Smooth muscle cell (in vitro differentiated cells): Measurements from ENCODE around the gene TBC1D14. TPM values are rescaled to one million over a fixed set of nuclear protein-coding genes. Genes with fewer than 3 reads are reported as not detected.

Experiments
- DNase-seq: peaks from one replicate; lab custom pipeline; 2025; ENCODE audit not compliant: unreplicated experiment; lab: John Stamatoyannopoulos, UW
- H2AFZ ChIP-seq: fragments of 200-600 bp; sonication (generic); 2 replicates; pipeline ENCODE4 v1.6.0; 2016; ENCODE audit warnings: antibody characterized with exemption, low read depth, mild to moderate bottlenecking
- H3F3A ChIP-seq: fragments of 200-600 bp; sonication (generic); 2 replicates; pipeline ENCODE4 v1.6.0; 2017; ENCODE audit warnings: antibody characterized with exemption, low read depth
- H3K27ac ChIP-seq: fragments of 200-600 bp; sonication (generic); 2 replicates; pipeline ENCODE4 v1.5.1; 2016; ENCODE audit warnings: low read depth, mild to moderate bottlenecking
- H3K27me3 ChIP-seq: fragments of 200-600 bp; sonication (generic); 2 replicates; pipeline ENCODE4 v1.6.1; 2016; ENCODE audit warnings: low read depth, mild to moderate bottlenecking
- H3K36me3 ChIP-seq: fragments of 200-600 bp; sonication (generic); 2 replicates; pipeline ENCODE4 v1.5.1; 2016; ENCODE audit warnings: low read depth
- H3K4me1 ChIP-seq: fragments of 200-600 bp; sonication (generic); 2 replicates; pipeline ENCODE4 v1.5.1; 2016; ENCODE audit warnings: low read depth
- H3K4me2 ChIP-seq: fragments of 200-600 bp; sonication (generic); 2 replicates; pipeline ENCODE4 v1.6.0; 2016; ENCODE audit warnings: mild to moderate bottlenecking
- H3K4me3 ChIP-seq: fragments of 200-600 bp; sonication (generic); 2 replicates; pipeline ENCODE4 v1.5.1; 2016; ENCODE audit warnings: mild to moderate bottlenecking
- H3K79me2 ChIP-seq: fragments of 200-600 bp; sonication (generic); 2 replicates; pipeline ENCODE4 v1.6.0; 2016; ENCODE audit warnings: low read depth, mild to moderate bottlenecking
- H3K9ac ChIP-seq: fragments of 200-600 bp; sonication (generic); 2 replicates; pipeline ENCODE4 v1.6.0; 2016; ENCODE audit warnings: low read depth
- H3K9me3 ChIP-seq: fragments of 200-600 bp; sonication (generic); replicated peaks from 2 replicates; pipeline ENCODE4 v1.5.1; 2016; ENCODE audit warnings: low read depth
- H4K20me1 ChIP-seq: fragments of 200-600 bp; sonication (generic); 2 replicates; pipeline ENCODE4 v1.6.0; 2016; ENCODE audit warnings: low read depth
- WGBS: methylation state at CpG from one replicate; pipeline ENCODE4 v1.1.7; 2016; ENCODE audit warnings: low lambda C conversion rate; 5-methylcytosine and 5-hydroxymethylcytosine counted together
- polyA plus RNA-seq: library from polyadenylated mRNA; unstranded; fragments of >200 nt; fragmentation: Nextera tagmentation; extraction: Ambion mirVana; gene quantifications from 2 replicates; pipeline ENCODE4 v1.2.1, GENCODE V29; 2016
- total RNA-seq: library from RNA; depleted of rRNA; stranded (reverse); fragments of >200 nt; gene quantifications from 2 replicates; pipeline ENCODE4 v1.2.3, GENCODE V29; 2014
- TF ChIP-seq, protein P1 (sequence below): fragments of 200-600 bp; sonication (generic); IDR thresholded peaks from 2 replicates; pipeline ENCODE4 v1.5.1; 2017; ENCODE audit warnings: borderline replicate concordance, mild to moderate bottlenecking, antibody characterized with exemption; ENCODE audit not compliant: insufficient read depth, poor library complexity, severe bottlenecking

TBC1D14 gene
- total and polyA plus RNA-seq, 2 experiments from 2014 or later: 13.0 to 24.4 TPM

DNA sequence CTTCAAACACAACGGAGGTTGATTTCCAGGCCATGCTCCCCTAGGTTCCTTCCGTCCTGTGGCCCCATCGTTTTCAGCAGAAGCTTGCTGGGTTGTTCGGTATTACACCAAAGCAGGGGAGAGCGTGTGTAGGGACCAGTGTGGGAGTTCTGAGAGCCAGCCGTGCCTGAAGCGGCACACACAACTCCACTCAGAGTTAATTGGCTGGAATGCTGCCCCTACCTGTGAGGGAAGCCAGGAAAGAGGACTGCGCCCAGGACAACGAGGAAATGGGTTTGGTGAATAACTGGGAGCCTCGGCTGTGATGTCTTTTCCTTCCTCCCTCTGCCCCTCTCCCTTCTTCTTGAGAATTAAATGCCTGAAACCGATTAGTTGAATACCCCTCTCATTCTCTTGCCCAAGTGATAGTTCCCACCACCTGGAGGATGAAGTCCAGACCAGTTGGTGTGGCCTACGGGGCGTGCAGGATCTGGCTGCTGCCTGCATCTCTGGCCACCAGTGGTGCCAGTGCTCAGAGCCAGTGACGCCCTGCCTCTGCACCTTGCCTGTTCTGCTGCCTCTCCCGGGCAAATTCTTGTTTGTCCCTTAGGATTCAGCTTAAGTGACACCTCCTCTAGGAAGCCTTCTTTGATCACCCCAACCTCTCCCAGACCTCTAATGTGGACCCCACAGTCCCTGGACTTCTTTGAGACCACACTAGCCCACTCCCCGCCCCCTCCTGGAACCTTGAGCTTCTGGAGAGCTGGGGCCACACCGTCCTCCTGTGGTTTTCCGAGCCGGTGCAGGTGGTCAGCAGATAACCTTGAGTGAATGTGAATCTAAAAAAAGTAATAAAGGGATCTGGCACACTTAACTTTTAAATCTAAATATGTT is 33.6 kb downstream of the TBC1D14 start:
- Histone ChIP-seq H3F3A (peaks cover 22% of the 10 kb centered on the region), H2AFZ (no peak overlapping the region), H3K27ac (peak overlapping the region; percentile 95), H3K79me2 (peaks cover 3% of the 10 kb centered on the region), H3K9me3 (no peaks in the 10 kb centered on the region), H3K4me2 (peak overlapping the region; percentile 84), H3K4me1 (peaks cover 31% of the 10 kb centered on the region), H4K20me1 (no peaks in the 10 kb centered on the region), H3K36me3 (no peaks in the 10 kb centered on the region), H3K4me3 (no peak overlapping the region), H3K27me3 (no peaks in the 10 kb centered on the region), H3K9ac (no peak overlapping the region)
- DNase-seq: no peak
- WGBS: 48% methylated on average over 19 of the region's 19 CpGs
- TF ChIP-seq, protein P1, sequence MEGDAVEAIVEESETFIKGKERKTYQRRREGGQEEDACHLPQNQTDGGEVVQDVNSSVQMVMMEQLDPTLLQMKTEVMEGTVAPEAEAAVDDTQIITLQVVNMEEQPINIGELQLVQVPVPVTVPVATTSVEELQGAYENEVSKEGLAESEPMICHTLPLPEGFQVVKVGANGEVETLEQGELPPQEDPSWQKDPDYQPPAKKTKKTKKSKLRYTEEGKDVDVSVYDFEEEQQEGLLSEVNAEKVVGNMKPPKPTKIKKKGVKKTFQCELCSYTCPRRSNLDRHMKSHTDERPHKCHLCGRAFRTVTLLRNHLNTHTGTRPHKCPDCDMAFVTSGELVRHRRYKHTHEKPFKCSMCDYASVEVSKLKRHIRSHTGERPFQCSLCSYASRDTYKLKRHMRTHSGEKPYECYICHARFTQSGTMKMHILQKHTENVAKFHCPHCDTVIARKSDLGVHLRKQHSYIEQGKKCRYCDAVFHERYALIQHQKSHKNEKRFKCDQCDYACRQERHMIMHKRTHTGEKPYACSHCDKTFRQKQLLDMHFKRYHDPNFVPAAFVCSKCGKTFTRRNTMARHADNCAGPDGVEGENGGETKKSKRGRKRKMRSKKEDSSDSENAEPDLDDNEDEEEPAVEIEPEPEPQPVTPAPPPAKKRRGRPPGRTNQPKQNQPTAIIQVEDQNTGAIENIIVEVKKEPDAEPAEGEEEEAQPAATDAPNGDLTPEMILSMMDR: no peak

DNA sequence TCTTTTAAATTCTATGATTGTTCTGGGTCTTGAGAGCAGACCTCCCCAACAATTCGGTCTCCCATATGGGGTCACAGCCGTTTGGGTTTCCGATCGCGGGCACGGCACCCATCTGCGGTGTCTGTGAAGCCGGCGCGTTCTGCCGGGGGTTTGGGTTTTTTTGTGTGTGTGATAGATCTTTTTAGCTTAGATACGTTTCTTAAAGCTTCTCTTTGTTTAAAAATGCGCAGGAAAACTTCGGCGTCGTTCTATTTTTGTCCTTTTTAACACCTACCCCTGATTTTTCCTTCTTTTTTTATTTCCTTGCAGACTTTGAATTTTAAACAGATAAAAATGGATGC is 34.2 kb downstream of the TBC1D14 start:
- Histone ChIP-seq H3K27me3 (no peaks in the 10 kb centered on the region), H3K79me2 (peaks cover 3% of the 10 kb centered on the region), H3K4me2 (peak overlapping the region; percentile 84), H3F3A (peaks cover 22% of the 10 kb centered on the region), H2AFZ (no peak overlapping the region), H3K27ac (peak overlapping the region; percentile 95), H3K4me1 (peaks cover 31% of the 10 kb centered on the region), H3K4me3 (no peak overlapping the region), H3K9ac (no peak overlapping the region), H3K36me3 (no peaks in the 10 kb centered on the region), H3K9me3 (no peaks in the 10 kb centered on the region), H4K20me1 (no peaks in the 10 kb centered on the region)
- DNase-seq: no peak
- TF ChIP-seq, protein P1: no peak
- 94% methylated on average over 16 of the region's 16 CpGs for WGBS

DNA sequence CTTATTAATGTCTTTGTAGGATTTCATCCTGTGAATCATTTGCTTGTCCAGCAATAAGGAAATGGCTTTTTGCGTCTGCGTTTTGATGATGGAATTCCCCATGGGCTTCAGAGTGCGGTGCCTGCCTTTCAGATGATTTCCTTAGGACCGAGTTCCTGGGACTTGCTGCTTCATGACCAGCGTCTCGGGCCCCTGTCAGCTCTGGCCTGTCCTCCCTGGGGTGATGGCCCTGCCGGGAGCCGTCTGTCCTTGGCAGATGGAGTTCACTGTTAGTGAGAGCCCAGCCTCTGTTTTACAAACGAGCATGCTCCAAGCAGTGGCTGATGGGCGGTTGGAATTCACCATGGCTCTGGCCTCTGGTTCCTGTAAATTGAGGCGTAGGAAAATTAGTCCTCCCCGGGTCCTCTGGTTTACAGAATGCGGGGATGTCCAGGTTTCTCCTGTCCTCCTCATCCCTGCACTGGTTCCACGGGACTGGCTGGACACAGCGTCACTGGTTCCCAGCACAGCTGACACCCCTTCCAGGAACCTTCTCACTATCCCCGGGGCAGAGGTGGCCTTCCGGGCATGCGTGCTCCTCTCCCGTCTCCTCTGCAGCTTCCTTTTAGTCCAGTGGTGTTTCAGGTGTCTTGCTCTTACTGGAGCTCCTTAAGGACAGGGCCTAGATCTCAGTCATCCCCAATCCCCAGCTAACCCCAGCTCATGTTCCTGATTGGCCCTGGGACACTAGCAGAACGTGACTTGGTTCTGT is 34.9 kb downstream of the TBC1D14 start:
- no peaks in the 10 kb centered on the region for H3K27me3 ChIP-seq
- 68% methylated on average over 20 of the region's 20 CpGs for WGBS
- H3K9me3 ChIP-seq: no peaks in the 10 kb centered on the region
- peaks cover 28% of the 10 kb centered on the region for H3K4me1 ChIP-seq
- DNase-seq: no peak
- H3K4me3 ChIP-seq: no peak overlapping the region
- peak overlapping the region; percentile 95 for H3K27ac ChIP-seq
- H3K79me2 ChIP-seq: peaks cover 3% of the 10 kb centered on the region
- H3K36me3 ChIP-seq: no peaks in the 10 kb centered on the region
- H3K9ac ChIP-seq: no peak overlapping the region
- peaks cover 22% of the 10 kb centered on the region for H3F3A ChIP-seq
- H2AFZ ChIP-seq: no peak overlapping the region
- TF ChIP-seq, protein P1: no peak
- H4K20me1 ChIP-seq: no peaks in the 10 kb centered on the region
- no peak overlapping the region for H3K4me2 ChIP-seq
